Nephron (organoid): ENCODE data around the gene TRIM62.

ENCODE experiments used
- H3K27ac Mint-ChIP-seq, 3 experiments: 2 replicates each; pipeline ENCODE4 v1.8.0; 2020; ENCODE audit warnings: mixed read lengths in 3 of 3, mild to moderate bottlenecking in 2 of 3, moderate library complexity in 1 of 3
- H3K27me3 Mint-ChIP-seq: 2 replicates; pipeline ENCODE4 v1.8.0; 2021; ENCODE audit warnings: low read depth, mild to moderate bottlenecking, moderate library complexity, mixed read lengths
- H3K36me3 Mint-ChIP-seq: 2 replicates; pipeline ENCODE4 v1.8.0; 2020; ENCODE audit warnings: low read depth, mixed read lengths
- H3K4me1 Mint-ChIP-seq: 2 replicates; pipeline ENCODE4 v1.8.0; 2020; ENCODE audit warnings: mixed read lengths
- H3K4me3 Mint-ChIP-seq, 3 experiments: 2 replicates each; pipeline ENCODE4 v1.8.0; 2020; ENCODE audit warnings: mild to moderate bottlenecking in 3 of 3, mixed read lengths in 3 of 3, moderate library complexity in 2 of 3
- H3K9me3 Mint-ChIP-seq: 2 replicates; pipeline ENCODE4 v1.8.0; 2020; ENCODE audit warnings: mixed read lengths
- TF ChIP-seq, protein P1 (sequence below), 3 experiments: fragments of 200-600 bp; sonication (generic); IDR thresholded peaks; one replicate each; pipeline ENCODE4 v1.5.0; 2021; ENCODE audit warnings: antibody characterized with exemption in 3 of 3; ENCODE audit not compliant: unreplicated experiment in 3 of 3

Gene TRIM62

DNA sequence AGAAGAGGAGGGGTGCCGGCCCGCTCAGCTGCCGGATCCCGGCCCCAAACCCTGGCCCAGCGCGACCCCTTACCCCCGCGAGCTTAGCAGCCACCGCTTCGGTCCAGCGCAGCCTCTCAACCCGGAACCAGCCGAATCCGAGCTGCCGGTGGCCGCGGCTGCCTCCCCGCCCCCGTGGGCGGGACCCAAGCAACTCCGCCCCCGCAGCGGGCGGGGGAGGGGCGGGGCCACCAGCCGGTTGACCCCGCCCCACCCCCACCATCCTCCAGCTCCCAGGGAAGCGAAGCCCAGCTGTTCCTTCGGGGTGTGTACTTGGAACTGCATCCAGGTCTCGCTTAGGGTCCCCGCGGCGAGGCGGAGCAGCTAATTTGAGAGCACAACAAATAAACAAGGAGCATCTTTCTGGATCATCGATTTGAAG, at the start of gene TRIM62:
Gene TRIM62, minus strand, starts transcription at position 123 of the 421 bp plus-strand sequence. CDS start 611 bp downstream, outside the sequence.
- H3K27me3 Mint-ChIP-seq = peaks cover 6% of the 10 kb centered on the region
- H3K4me1 Mint-ChIP-seq = peaks cover 59% of the 10 kb centered on the region
- no peaks in the 10 kb centered on the region for H3K9me3 Mint-ChIP-seq
- H3K27ac Mint-ChIP-seq = peak within 1 kb of the TSS; percentile 95 to 98 (median 97)
- TF ChIP-seq, protein P1, sequence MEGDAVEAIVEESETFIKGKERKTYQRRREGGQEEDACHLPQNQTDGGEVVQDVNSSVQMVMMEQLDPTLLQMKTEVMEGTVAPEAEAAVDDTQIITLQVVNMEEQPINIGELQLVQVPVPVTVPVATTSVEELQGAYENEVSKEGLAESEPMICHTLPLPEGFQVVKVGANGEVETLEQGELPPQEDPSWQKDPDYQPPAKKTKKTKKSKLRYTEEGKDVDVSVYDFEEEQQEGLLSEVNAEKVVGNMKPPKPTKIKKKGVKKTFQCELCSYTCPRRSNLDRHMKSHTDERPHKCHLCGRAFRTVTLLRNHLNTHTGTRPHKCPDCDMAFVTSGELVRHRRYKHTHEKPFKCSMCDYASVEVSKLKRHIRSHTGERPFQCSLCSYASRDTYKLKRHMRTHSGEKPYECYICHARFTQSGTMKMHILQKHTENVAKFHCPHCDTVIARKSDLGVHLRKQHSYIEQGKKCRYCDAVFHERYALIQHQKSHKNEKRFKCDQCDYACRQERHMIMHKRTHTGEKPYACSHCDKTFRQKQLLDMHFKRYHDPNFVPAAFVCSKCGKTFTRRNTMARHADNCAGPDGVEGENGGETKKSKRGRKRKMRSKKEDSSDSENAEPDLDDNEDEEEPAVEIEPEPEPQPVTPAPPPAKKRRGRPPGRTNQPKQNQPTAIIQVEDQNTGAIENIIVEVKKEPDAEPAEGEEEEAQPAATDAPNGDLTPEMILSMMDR (IDR thresholded peaks at IDR 0.05; ENCODE audit: unreplicated experiment in 3 of 3) = no peak
- H3K4me3 Mint-ChIP-seq = peak within 1 kb of the TSS; percentile 88 to 92 (median 88)
- H3K36me3 Mint-ChIP-seq = no peaks in the 10 kb centered on the region

DNA sequence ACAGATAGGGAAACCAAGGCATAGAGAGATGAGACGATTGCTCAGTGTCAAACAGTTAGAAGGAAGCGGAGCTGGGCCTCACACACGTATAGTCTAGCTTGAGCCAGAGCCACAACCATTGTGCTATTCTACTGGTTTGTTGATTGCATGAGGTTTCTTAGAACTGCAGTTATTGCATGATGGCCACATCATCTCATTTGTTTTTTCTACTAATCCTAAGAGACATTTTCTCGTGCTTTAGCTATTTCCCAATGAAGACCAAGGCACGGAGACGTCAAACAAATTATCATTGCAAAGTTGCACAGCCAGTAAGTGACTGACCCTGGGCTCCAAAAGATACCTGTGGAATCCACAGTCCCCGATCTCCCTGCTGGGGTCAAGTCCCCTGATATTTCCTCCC, 49.3 kb upstream of the TRIM62 start:
- no peaks in the 10 kb centered on the region for H3K27me3 Mint-ChIP-seq
- peaks cover 6% of the 10 kb centered on the region for H3K9me3 Mint-ChIP-seq
- TF ChIP-seq, protein P1 (IDR thresholded peaks at IDR 0.05; ENCODE audit: unreplicated experiment in 3 of 3) = no peak
- H3K4me3 Mint-ChIP-seq = no peak overlapping the region
- no peak overlapping the region for H3K27ac Mint-ChIP-seq
- peaks cover 36% of the 10 kb centered on the region for H3K4me1 Mint-ChIP-seq
- H3K36me3 Mint-ChIP-seq = no peaks in the 10 kb centered on the region

DNA sequence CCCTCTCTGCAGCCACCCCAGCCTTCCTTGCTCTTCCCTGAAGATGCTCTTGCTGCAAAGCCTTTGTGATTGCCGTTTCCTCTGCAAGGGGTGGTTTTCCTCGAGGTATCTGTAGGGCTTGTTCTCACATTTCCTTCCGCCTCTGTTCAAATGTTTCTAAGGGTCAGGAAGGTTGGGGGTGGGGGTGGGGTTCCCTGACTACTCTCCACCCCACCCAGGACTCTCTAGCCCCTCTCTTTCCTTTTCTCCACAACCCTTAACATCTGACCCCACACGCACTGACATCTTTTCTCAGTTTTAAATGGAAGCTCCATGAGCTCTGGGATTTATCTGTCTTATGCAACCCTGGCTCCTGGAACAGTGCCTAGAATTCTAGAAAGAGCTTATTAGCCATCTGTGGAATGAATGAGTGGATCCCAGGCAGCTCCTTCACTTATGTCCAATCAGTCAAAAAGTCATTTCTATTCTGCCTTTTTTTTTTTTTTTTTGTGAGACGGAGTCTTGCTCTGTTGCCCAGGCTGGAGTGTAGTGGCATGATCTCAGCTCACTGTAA, 47.2 kb upstream of the TRIM62 start:
- Mint-ChIP-seq H3K27ac (peak overlapping the region; percentile 40 to 79 (median 72)), H3K4me3 (no peak overlapping the region), H3K4me1 (peaks cover 15% of the 10 kb centered on the region), H3K27me3 (no peaks in the 10 kb centered on the region), H3K9me3 (peaks cover 14% of the 10 kb centered on the region), H3K36me3 (peaks cover 4% of the 10 kb centered on the region)
- TF ChIP-seq, protein P1 (IDR thresholded peaks at IDR 0.05; ENCODE audit: unreplicated experiment in 3 of 3) = no peak

DNA sequence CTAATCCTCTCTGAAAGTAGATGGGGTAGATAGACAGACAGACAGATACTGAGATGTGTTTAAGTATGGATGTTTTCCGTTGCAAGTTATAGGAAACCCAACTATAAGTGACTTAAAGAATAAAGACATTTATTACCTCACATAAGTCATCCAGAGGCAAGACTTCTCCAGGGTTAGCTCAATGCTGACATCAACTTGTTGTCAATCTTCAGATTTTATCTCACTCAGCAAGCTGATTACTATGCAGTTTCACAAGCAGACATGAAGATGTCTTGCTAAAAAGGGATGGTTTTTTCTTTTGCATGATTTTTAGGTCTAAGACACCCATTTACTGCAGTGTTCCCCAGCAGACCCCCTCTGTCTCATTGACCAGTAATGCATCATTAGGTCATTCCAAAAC, 43.7 kb upstream of the TRIM62 start:
- TF ChIP-seq, protein P1 (IDR thresholded peaks at IDR 0.05; ENCODE audit: unreplicated experiment in 3 of 3) = no peak
- no peak overlapping the region for H3K27ac Mint-ChIP-seq
- no peak overlapping the region for H3K4me3 Mint-ChIP-seq
- H3K4me1 Mint-ChIP-seq = peaks cover 12% of the 10 kb centered on the region
- peaks cover 23% of the 10 kb centered on the region for H3K9me3 Mint-ChIP-seq
- peaks cover 4% of the 10 kb centered on the region for H3K36me3 Mint-ChIP-seq
- H3K27me3 Mint-ChIP-seq = no peaks in the 10 kb centered on the region

- peaks cover 23% of the 10 kb centered on the region for H3K9me3 Mint-ChIP-seq
- peaks cover 2% of the 10 kb centered on the region for H3K27me3 Mint-ChIP-seq
- no peak overlapping the region for H3K27ac Mint-ChIP-seq
- H3K4me3 Mint-ChIP-seq = no peak overlapping the region
- H3K4me1 Mint-ChIP-seq = peaks cover 11% of the 10 kb centered on the region
- peaks cover 4% of the 10 kb centered on the region for H3K36me3 Mint-ChIP-seq
- TF ChIP-seq, protein P1 (IDR thresholded peaks at IDR 0.05; ENCODE audit: unreplicated experiment in 3 of 3) = no peak
Measured at GRCh38 chr1:33224166-33224707, 42.4 kb upstream of the TRIM62 start.

GRCh38 chr1:33222381-33222780, 40.5 kb upstream of the TRIM62 start:
- Mint-ChIP-seq H3K27me3 (peaks cover 6% of the 10 kb centered on the region), H3K4me1 (no peaks in the 10 kb centered on the region), H3K36me3 (peaks cover 4% of the 10 kb centered on the region), H3K27ac (no peak overlapping the region), H3K4me3 (no peak overlapping the region), H3K9me3 (peaks cover 16% of the 10 kb centered on the region)
- TF ChIP-seq, protein P1 (IDR thresholded peaks at IDR 0.05; ENCODE audit: unreplicated experiment in 3 of 3) = no peak
